ENCODE results near the gene ELFN2. TPM values are rescaled to one million over a fixed set of nuclear protein-coding genes. Genes with fewer than 3 reads are reported as not detected.
A peak's percentile ranks its signal among the peaks of the same experiment; 100 is the strongest.

Gene ELFN2
- total RNA-seq, 3 donors from 2014 or later: not detected

DNA sequence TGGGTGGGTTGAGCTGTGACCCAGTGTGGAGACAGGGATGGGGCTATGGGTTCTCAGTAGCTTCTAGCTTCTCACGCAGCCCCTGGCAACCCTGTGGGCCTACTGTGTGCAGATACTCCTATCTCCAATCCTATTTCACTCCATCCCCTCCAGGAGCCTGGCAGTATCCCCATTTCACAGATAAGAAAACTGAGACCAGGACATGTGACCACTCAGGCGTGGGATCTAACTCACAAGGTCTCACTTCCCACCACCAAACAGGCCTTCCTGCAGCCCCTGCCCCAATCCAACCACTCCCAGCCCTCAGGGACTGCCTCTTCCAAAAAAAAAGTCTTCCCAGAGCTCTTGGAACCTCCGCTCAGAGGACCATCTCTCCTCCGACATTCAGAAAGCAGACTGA lies 15.6 kb downstream of the ELFN2 start:
- no peak overlapping the region for H3K4me3 ChIP-seq
- no peak for DNase-seq (ENCODE audit: low spot score in 2 of 2)
- H3K27me3 ChIP-seq: peaks cover 0 to 10% of the 10 kb centered on the region in 2 donors
- no peaks in the 10 kb centered on the region for H3K36me3 ChIP-seq
- TF ChIP-seq POLR2AphosphoS5 (IDR thresholded peaks at IDR 0.05) (no peak), POLR2A (IDR thresholded peaks at IDR 0.05) (no peak)
- TF ChIP-seq, protein P1, sequence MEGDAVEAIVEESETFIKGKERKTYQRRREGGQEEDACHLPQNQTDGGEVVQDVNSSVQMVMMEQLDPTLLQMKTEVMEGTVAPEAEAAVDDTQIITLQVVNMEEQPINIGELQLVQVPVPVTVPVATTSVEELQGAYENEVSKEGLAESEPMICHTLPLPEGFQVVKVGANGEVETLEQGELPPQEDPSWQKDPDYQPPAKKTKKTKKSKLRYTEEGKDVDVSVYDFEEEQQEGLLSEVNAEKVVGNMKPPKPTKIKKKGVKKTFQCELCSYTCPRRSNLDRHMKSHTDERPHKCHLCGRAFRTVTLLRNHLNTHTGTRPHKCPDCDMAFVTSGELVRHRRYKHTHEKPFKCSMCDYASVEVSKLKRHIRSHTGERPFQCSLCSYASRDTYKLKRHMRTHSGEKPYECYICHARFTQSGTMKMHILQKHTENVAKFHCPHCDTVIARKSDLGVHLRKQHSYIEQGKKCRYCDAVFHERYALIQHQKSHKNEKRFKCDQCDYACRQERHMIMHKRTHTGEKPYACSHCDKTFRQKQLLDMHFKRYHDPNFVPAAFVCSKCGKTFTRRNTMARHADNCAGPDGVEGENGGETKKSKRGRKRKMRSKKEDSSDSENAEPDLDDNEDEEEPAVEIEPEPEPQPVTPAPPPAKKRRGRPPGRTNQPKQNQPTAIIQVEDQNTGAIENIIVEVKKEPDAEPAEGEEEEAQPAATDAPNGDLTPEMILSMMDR (IDR thresholded peaks at IDR 0.05): no peak
- H3K4me1 ChIP-seq: no peaks in the 10 kb centered on the region
- no peaks in the 10 kb centered on the region for H3K9me3 ChIP-seq
- H3K27ac ChIP-seq: no peak overlapping the region
- intact Hi-C loops (cut with DNase I; ENCODE audit: low total_unique reads): no loop called here

DNA sequence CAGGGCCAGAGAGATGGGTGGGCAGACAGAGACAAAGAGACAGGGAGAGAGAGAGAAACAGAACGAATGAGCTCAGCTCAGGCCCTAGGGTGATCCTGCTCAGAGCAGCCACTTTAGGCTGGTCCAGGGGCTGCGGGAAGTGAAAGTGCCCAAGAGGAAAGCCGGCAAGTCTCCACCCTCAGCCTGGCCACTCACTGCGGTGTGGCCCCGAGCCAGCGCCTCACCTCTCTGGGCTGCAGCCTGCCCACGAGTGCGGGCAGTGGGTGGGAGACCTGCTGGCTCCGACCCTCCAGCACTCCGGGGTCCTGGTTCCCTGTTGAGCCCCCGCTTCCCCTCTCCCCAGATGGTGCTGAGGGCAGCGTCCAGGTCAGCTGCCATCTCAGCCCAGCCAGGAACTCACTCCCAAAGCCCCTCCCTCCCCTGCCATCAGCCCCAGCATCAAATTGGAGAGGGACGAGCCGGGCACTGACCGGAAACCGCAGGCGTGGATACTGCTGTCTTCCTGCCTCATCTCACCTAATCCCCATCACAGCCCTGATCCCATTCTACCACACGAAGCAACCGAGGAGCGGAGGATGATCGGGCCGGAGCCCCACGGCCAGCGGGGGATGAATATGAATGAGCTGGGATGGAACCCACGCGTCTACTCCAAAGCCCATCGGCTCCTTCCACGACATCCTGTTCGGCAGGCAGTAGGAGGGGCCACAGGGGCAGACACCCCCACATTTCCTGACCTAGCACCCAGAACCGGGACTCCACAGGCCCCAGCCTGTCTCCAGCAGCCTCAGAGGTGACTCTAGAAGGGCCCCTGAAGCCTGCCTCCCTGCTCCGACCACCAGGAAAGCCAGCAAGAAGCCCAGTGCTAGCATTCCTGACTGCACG lies 16.9 kb downstream of the ELFN2 start:
- Histone ChIP-seq H3K27ac (no peak overlapping the region), H3K4me1 (no peaks in the 10 kb centered on the region), H3K27me3 (no peaks in the 10 kb centered on the region), H3K4me3 (peak overlapping the region in 1 of 3 donors; percentile 28), H3K36me3 (no peaks in the 10 kb centered on the region), H3K9me3 (no peaks in the 10 kb centered on the region)
- TF ChIP-seq POLR2A (IDR thresholded peaks at IDR 0.05) (no peak), POLR2AphosphoS5 (IDR thresholded peaks at IDR 0.05) (no peak)
- TF ChIP-seq, protein P1 (IDR thresholded peaks at IDR 0.05): no peak
- intact Hi-C loops (cut with DNase I; ENCODE audit: low total_unique reads): no loop called here
- DNase-seq (ENCODE audit: low spot score in 2 of 2): no peak

DNA sequence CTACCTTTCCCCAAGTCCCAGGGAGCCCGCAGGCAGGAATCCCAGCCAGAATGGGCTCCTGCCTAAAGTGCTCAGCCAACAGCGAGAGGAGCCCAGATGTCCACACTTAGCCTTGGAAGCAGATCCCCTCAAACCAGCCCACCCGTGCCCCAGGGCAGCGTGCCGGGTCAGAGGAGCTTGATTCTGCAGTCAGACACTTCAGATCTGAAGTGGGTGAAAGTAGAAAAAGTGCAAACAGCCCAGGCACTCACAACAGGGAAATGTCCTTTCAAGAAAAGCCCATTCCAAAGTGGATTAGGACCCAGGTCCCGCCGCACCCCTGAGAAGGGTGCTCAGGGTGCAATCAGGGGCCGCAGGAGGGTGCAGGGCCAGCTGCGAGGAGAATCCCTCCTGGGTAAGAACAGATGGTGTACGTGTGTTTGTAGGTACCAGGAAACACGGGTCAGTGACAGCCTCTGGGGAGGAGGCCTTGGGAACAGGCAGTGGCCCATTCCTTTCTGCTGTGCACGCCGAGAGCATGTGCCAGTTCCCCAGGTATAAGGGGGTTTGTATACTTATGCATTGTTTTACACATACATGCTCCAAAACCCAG lies 17.7 kb downstream of the ELFN2 start:
- Histone ChIP-seq H3K36me3 (no peaks in the 10 kb centered on the region), H3K27ac (no peak overlapping the region), H3K9me3 (no peaks in the 10 kb centered on the region), H3K4me3 (no peak overlapping the region), H3K4me1 (no peaks in the 10 kb centered on the region), H3K27me3 (no peaks in the 10 kb centered on the region)
- TF ChIP-seq, protein P1 (IDR thresholded peaks at IDR 0.05): no peak
- TF ChIP-seq POLR2A (IDR thresholded peaks at IDR 0.05): no peak
- no peak for TF ChIP-seq POLR2AphosphoS5 (IDR thresholded peaks at IDR 0.05)
- DNase-seq (ENCODE audit: low spot score in 2 of 2): no peak
- intact Hi-C loops (cut with DNase I; ENCODE audit: low total_unique reads): no loop called here

DNA sequence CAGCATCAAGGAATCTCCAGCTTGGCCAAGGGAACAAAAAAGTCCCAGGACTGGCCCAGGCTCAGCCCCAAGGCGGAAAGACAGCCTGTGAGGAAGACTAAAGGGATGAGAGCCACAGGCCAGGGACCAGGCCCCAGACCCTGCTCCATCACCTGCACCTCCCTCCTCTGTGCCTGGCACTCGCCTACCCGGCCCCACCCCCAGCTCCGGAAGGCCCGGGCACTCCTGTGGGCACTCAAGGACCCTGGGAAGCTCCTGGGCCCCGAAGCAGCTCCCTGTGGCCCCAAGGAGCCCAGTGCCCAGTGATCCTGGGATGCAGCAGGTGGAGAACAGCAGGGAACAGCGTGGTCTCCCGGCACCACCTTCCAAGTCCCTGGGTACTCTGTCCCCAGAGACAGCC lies 18.2 kb downstream of the ELFN2 start:
- TF ChIP-seq POLR2AphosphoS5 (IDR thresholded peaks at IDR 0.05) (no peak), POLR2A (IDR thresholded peaks at IDR 0.05) (no peak)
- TF ChIP-seq, protein P1 (IDR thresholded peaks at IDR 0.05): no peak
- H3K4me1 ChIP-seq: no peaks in the 10 kb centered on the region
- no peak for DNase-seq (ENCODE audit: low spot score in 2 of 2)
- intact Hi-C loops (cut with DNase I; ENCODE audit: low total_unique reads): no loop called here
- H3K9me3 ChIP-seq: no peaks in the 10 kb centered on the region
- no peaks in the 10 kb centered on the region for H3K36me3 ChIP-seq
- H3K27me3 ChIP-seq: peaks cover 0 to 3% of the 10 kb centered on the region in 2 donors
- no peak overlapping the region for H3K27ac ChIP-seq
- no peak overlapping the region for H3K4me3 ChIP-seq

DNA sequence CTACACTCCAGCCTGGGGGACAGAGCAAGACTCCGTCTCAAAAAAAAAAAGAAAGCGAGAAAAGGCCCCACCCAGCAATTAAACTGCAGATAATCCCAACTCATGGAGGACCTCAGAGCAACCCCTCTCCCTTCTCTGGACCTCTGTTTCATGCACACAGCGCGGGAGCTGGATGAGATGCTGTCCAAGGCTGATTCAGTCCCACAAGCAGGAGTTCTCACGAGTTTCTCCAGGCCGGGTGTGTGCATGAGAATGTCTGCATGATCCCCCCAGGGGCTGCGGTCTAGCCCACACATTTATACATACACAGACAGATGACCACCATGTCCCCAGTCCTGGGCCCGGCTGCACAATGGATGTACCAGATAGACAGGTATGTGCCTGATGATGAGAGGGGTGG lies 19.4 kb downstream of the ELFN2 start:
- Histone ChIP-seq H3K4me3 (no peak overlapping the region), H3K27me3 (peaks cover 0 to 3% of the 10 kb centered on the region in 2 donors), H3K27ac (no peak overlapping the region), H3K9me3 (no peaks in the 10 kb centered on the region), H3K4me1 (no peaks in the 10 kb centered on the region), H3K36me3 (no peaks in the 10 kb centered on the region)
- TF ChIP-seq POLR2A (IDR thresholded peaks at IDR 0.05): no peak
- no peak for TF ChIP-seq POLR2AphosphoS5 (IDR thresholded peaks at IDR 0.05)
- TF ChIP-seq, protein P1 (IDR thresholded peaks at IDR 0.05): no peak
- DNase-seq (ENCODE audit: low spot score in 2 of 2): no peak
- intact Hi-C loops (cut with DNase I; ENCODE audit: low total_unique reads): no loop called here

Data from breast epithelium (tissue), 4 donors.